Stimulated activated CD4-positive, alpha-beta T cell treated with anti-CD3 and anti-CD28 coated beads, Interleukin-2, amount 100 ng/mL, for 4 hours (primary cell): Measurements from ENCODE around the gene CEP112.
"Not testable (repeated sequence)": the region's sequence is repeated elsewhere in the genome, so short reads cannot be mapped to it uniquely, and the experiment has no call there.

Source experiments
- DNase-seq: peaks from one replicate; pipeline ENCODE4 v3.0.0-alpha.2; 2020; ENCODE audit warnings: low read depth

Gene CEP112

DNA sequence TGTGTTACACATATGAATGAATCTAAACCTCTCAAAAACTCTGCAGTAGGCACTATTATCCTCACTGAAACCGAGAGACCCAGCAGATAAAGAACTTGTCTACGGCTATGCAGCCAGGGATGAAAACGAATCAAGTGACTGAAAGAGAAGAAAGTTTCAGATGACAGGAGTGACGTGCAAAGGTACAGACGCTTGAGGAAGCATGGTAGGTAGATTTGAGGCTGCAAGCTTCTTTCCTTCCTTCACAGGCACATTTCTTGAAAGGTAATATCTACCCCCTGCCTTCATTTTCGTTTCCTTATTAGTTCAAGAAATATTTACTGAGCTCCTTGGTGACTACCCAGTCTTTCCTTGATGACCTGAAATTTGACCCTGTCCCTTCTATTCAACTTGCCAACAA lies 418.9 kb downstream of the CEP112 start:
- no peak for DNase-seq

DNA sequence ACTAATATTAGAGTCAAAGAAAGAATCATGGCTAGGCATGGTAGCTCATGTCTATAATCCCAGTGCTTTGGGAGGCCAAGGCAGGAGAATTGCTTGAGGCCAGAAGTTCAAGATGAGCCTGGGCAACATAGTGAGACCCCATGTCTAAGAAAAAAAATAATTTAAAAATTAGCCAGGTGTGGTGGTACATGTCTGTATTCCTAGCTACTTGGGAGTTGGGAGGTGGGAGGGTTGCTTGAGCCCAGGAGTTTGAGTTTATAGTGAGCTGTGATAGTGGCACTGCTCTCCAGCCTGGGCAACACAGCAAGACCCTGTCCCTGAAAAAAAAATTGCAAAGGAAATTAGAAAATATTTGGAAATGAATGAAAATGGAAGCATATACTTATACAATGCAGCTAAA lies 420.2 kb downstream of the CEP112 start:
- no peak for DNase-seq

DNA sequence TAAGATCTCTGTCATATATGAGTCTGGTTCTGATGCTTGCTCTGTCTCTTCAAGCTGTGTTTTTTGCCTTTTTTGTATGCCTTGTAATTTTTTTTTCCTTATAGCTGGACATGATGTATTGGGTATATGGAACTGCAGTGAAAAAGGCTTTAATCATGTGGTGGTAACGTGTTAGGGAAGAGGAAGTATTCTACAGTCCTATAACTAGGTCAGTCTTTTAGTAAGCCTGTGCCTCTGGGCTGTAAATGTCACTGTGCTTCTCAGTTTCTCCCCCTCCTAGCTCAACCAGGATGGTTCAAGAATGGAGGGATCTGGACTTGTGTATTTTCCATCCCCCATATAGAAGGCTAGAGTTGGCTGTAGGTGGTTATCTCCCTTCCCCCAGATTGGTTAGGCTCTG lies 428.1 kb downstream of the CEP112 start:
- no peak for DNase-seq

DNA sequence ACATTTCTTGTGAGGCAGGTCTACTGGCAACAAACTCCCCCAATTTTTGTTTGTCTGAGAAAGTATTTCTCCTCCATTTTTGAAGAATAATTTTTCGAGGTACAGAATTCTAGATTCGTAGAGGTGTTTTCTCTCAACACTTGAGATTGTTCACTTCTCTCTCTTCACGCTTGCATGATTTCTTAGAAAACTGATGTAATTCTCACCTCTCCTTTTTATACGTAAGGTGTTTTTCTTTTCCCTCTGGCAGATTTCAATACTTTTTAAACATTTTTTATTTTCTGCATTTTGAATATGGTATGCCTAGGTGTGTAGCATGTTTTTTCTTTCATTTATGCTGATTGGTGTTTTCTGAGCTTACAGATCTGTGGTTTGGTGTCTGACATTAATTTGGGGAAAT lies 429.0 kb downstream of the CEP112 start:
- DNase-seq: no peak

DNA sequence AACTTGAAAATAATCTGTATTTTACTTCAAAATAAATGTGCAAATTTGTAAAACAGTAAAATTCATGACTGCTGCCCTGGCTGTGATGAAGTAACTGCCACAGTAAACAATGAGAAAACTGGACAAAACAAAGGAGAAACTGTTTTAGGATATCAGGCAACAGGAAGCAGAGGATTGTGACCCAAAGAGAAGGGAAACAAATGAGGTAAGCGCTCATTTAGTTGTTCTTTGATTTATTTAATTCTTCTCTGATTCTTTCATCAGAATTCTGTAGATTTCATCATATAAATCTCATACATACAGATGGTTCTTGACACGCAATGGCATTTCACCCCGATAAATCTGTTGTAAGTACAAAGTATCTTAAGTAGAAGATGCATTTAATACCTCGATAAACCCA lies 432.4 kb downstream of the CEP112 start:
- DNase-seq: no peak

DNA sequence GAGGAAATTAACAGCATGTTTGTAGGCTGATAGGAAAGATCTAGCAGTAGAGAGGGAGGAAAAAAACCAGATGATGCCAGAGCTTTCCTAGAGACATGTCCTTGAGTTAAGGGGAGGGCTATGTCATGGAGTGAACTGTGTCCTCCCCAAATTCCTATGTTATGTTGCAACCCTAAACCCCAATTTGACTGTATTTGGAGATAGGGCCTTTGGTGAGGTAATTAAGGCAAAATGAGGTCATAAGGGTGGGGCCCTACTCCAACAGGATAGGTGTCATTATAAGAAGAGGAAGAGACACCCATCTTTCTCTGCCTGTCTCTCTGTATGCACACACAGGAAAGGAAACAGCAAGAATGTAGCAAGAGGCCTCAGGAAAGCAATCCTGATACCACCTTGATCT lies 435.2 kb downstream of the CEP112 start:
- DNase-seq: no peak

DNA sequence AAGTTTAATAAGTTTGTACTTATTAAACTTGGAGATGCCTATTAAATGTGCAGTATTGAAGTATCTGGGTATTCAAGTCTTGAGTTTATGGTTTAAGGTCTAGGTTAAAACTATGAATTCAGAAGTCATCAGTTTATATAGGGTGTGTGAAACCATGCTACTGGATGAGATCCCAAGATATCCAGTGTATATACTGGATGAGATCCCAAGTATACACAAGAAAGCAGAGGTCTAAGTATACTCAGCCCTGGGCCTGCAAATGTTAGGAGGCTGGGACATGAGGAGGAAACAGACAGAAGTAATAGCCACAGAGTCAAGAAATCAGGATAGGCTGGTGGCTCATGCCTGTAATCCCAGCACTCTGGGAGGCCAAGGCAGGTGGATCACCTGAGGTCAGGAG lies 436.1 kb downstream of the CEP112 start:
- no peak for DNase-seq

DNA sequence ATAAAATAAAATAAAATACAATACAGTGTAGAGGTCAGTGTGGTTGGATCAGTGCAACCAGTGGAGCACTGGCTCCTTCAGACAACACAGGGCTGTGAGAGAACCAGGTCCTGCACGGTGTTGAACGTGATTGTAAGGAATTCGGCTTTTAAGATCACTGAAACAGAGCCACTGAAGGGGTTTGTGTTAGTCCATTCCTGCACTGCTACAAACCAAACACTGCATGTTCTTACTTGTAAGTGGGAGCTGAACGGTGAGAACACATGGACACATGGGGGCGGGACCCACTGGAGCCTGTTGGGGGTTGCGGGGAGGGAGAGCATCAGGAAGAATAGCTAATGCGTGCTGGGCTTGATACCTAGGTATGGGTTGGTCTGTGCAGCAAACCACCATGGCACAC lies 437.3 kb downstream of the CEP112 start:
- no peak for DNase-seq

DNA sequence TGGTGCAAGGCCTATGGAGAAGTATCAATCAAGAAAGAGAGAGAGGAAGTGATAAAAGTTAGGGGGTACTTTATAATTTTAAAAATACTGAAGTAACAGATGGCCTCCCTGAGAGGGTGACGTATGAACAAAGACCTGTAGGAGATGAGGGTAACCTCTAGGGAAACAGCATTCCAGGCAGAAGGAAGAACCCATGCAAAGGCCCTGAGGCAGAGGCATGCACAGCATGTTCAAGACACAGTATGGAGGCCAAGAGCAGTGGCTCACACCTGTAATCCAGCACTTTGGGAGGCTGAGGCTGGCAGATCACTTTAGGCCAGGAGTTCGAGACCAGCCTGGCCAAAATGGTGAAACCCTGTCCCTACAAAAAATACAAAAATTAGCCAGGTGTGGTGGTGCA lies 437.9 kb downstream of the CEP112 start:
- no peak for DNase-seq

DNA sequence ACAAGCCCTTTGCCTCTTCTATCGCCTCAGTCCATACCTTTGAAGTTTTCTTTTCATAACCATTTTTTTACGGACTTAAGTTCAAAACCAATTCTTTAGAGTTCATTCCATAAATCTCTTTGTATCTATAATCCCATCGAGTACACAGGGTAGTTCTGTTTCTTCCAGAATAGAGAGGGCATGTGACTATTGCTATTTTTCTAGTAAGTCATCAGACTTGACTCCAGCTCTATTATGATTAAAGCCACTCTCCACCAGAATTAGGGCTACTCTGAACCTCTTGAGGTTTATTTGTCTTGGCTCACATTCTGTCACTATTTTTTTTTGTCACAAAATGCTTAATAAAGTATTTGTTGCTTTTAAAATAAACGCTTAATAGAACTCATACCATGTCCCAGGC lies 438.6 kb downstream of the CEP112 start:
- DNase-seq: no peak

DNA sequence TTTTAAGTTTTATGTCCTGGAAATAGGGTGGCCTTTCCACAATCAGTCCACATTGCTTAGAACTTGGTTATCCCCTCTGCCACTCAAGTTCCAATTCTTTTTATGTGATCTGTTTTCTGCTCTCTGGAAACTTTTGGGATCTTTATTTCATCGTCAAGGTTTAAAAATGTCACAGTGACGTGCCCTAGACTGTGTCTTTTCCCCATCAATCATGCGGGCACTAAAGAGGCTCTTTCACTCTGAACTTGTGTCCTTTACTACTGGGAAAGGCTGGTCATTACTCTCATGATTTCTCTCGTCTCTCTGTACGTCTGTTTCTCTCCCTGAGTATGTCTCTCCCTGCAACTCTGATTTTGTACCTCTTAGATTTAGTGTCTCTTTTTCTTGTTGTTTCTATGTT lies 440.7 kb downstream of the CEP112 start:
- DNase-seq: no peak

DNA sequence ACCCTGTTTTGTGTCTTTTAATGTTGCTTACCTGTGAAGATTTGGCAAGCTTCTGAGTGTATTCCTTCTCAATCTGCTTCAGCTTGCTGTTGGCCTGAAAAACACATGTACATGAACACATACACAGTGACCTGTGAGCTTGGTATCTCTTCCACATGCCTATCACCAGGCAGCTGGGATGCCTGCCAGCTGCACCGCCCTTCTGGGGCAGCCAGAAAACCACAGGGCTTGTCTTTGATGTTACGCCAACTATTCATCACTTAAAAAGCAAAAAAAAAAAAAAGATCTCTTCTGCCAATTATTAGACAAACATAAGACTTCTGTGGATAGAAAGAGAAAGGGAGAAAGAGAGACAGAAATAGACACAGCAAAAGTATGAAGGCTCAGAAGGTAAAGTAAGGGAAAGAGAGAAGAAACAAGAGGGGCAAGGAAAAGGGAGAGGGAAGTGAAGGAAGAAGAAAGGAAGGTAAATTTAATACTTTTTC lies 441.3 kb downstream of the CEP112 start:
- DNase-seq: peak; percentile 40

DNA sequence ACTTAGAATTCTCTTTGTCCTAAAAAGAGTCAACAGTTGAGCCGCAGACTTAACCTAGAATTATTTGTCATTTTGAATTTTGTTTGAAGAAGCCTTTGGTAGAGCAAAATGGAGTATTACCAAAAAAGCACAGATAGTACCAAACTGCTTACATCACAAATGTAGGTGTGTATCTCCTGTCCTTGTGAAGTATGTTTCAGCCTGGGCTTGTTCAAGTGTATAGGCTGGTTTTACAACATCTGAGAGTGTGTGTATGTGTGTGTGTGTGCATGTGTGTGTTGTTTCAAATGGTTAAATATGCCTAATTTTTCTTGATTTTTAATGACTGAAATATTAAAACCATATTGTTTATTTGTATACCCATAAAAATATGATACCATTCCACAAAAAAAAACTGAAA lies 441.8 kb downstream of the CEP112 start:
- no peak for DNase-seq

DNA sequence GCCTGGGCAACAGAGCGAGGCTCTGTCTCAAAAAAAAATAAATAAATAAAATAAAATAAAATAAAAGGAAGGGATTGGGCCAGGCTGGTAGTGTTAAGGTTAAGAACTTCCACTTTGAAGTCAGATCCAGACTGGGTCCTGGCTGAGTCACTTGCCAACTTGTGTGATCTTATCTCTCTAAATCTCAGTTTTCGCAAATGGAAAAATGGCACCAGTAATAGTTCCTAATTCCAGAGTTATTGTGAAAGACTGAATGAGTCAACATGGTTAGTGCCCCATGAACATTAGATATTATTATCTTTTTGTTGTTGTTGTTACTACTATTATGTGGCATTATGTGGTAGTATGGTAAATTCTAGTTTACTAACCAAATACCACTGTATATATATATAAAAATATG lies 442.5 kb downstream of the CEP112 start:
- DNase-seq: no peak

DNA sequence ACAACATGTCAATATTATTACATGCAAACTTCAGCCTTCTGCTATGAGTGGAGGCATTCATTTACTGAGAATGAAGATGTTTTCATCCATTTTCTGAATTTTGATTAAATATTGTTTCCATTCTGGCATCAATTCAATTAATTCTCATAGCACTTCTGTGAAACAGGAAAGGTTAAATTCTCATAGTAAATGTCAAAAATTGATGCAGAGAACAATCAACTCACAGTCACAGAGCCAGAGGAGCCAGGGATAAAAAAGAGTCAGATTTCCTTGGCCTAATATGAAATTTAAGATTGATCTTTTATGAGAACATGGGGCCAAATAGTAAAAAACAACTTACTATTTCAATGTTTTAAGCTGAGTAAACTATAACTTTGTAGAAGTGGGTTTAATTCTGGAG lies 446.7 kb downstream of the CEP112 start:
- no peak for DNase-seq

DNA sequence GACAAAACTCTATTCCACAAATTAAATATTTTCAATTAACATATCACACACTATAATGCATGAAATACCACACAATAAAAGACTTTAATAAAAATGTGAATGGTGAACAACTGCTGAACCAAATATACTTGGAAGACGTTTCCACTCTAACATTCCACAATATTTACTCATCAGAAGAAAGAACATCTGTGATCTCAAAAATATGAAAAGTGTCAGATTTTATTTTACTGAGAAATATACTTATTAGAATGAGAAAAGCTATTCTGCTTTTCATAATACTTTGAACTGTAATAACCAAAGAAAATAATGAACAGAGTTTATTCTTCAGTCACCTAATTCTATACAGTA lies 448.7 kb downstream of the CEP112 start:
- no peak for DNase-seq

DNA sequence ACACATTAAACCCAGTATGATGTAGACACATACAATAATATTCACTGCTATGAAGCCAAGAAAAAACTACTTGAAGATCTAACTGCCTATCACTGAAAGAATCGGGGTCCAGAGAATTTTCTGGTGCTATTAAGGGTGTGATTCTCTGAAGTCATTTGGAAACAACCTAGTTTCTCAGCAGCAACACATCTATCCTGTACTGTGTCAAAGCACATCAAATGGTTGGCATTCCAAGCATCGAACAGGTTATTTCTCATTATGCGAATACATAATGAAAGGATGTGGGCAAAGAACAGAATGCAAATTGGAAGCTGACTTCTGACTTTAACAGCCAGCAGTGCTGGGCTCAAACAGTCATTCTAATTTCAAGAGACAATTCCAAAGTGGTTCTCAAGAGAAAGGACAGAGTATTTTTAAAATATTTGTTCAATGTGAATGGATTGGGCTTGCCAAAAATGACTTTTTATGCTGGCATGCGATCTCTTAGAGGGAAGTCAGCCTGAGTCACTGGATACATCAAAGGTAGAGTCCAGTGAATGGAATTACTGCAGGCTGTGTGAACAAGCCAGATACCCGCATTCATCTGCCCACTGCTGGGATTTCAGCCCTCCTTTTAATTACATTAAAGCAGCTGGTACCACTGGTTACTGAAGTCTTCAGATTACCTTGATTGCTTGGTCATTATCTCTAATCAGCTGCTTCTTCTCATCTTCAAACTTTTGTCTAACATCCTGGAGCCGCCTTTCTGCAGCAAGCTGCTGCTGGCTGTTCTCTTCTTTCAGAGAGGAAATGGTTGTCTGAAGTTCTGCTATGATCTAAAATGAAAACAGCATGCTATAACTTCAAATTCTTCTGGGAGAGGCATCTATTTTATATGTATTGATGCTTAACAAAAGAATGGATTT lies 449.3 kb downstream of the CEP112 start:
- DNase-seq: no peak

DNA sequence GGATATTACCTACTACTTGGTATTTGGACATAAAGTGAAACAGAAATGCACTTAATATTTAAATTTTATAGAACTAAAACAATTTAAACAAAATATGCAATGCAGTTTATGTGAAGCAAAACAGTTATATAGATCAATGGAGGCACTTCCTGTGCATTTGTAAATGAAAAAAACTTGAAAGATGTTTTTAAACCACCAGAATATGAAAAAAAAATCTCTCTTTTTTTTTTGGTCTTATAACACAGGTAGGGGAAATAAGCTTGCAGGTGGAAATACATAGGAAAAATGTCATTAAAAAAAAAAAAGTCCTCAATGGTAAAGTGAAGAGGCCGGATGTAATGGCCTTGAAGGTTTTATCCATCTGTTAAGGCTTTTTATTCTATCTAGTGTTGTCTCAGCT lies 450.2 kb downstream of the CEP112 start:
- DNase-seq: no peak

DNA sequence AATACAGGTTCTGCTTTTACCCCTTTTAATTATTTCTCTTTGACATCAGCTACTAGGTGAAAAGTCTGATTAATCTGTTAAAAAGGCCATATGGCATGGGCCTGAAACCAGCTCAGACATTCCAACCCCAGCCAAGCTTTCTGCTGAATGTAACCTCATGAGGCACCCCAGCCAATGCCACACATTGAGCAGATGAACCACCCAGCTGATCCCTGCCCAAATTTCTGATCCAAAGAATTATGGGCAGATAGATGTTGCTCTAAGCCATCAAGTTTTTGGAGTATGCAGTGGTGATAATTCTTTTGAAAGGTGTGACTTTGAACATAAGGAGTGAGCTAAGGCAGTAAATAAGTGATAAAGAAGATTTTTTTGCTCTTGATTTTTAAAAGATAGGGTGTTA lies 452.9 kb downstream of the CEP112 start:
- no peak for DNase-seq

DNA sequence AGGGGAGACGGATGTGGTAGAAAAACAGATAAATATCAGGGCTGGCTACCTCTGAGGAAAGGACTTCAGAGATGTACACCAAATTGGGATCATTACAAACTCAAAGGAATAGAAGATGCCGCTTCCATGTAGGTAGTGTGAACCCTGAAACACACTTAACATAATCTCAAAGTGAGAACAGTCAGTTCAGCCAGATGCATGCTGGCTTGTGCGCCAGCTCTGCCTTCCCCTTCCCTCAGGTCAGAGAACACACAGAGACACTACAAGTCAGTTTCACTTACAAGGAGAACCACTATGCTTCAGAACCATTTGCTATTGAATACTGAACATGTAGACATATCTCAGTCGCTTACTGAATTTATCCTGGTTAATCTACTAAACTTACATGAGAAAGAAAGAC lies 454.5 kb downstream of the CEP112 start:
- DNase-seq: no peak

DNA sequence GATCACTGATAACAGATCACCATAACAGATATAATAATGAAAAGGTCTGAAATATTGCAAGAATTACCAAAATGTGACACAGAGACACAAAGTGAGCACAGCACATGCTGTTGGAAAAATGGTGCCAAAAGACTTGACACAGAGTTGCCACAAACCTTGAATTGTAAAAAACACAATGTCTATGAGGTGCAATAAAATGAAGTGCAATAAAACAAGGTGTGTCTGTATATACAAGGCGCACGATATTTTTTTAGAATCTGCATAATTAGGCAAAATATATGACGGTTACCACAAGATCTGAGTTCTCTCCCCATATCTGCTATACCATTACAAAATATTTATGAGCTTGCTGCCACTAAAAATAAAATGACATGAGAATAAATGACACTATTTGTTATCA lies 458.6 kb downstream of the CEP112 start:
- no peak for DNase-seq

DNA sequence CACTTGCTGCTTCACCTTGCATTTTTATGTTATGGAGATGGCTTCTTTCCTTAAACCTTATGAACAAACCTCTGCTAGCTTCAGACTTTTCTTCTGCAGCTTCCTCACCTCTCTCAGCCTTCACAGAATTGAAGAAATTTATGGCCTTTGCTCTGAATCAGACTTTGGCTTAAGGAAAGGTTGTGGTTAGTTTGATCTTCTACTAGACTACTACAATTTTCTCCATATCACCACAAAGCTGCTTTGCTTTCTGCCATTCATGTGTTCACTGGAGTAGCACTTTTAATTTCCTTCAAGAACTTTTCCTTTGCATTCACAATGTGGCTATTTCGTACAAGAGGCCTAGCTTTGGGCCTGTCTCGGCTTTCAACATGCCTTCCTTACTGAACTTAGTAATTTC lies 459.3 kb downstream of the CEP112 start:
- DNase-seq: not testable (repeated sequence)

DNA sequence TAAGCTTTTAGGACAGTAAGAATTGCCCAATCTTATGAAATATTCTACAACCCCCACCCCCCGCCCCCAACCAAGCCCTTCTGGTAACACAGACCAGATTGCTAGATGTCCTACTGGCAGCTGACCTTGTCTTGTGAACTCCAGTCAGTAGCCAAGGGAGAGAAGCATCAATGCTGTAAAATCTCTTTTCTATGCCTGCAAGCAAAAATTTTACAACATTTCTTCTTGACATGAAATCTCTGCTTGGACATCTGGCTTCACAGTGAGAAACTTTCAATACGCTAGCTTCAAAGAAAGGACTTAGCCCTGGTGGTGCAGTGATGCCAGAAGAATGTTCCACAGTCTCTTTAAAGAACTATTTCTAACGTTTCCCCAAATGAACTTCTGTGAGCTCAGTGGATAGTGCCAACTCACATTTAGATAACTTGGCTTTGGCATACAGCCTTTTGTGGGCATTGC lies 461.2 kb downstream of the CEP112 start:
- DNase-seq: no peak

DNA sequence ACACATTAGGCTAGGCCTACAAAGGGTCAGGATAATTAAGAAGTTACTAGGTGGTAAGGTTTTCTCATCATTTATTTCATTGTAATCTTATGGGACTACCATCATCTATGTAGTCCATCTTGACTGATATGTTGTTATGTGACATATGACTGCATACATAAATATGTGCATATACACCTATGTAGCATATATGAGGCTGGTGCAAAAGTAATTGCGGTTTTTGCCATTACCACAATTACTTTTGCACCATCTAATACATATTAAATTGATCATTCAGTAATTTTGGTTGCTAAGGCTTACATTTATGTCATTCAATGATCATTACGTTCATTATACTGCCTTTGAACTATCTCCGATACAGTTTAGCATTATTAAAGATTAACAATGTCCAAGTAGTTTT lies 462.7 kb downstream of the CEP112 start:
- no peak for DNase-seq
